ENCODE measurements around the gene FAM171A2.
"Not testable (repeated sequence)": the region's sequence is repeated elsewhere in the genome, so short reads cannot be mapped to it uniquely, and the experiment has no call there.

Gene FAM171A2

GRCh38 chr17:44363613-44364159, at the start of gene FAM171A2:
Gene FAM171A2 (minus strand): TSS chr17:44363853. CDS start chr17:44363714, 139 bp downstream.
- peak; percentile 49 for DNase-seq

- no peak for DNase-seq
These were observed 45.8 kb upstream of the FAM171A2 start for GRCh38 chr17:44409309-44410028.

GRCh38 chr17:44408786-44409185, 45.1 kb upstream of the FAM171A2 start:
- DNase-seq: no peak

GRCh38 chr17:44402564-44403172, 39.0 kb upstream of the FAM171A2 start:
- no peak for DNase-seq

- DNase-seq: peak; percentile 15
These were observed 36.7 kb upstream of the FAM171A2 start for GRCh38 chr17:44400226-44400847.

- DNase-seq: no peak
These were observed 35.3 kb upstream of the FAM171A2 start for GRCh38 chr17:44398692-44399691.

- no peak for DNase-seq
These were observed 34.1 kb upstream of the FAM171A2 start for GRCh38 chr17:44397479-44398440.

- no peak for DNase-seq
These were observed 33.3 kb upstream of the FAM171A2 start for GRCh38 chr17:44396946-44397345.

- no peak for DNase-seq
These were observed 31.2 kb upstream of the FAM171A2 start for GRCh38 chr17:44394833-44395232.

GRCh38 chr17:44394112-44394511, 30.5 kb upstream of the FAM171A2 start:
- not testable (repeated sequence) for DNase-seq

GRCh38 chr17:44390250-44390870, 26.7 kb upstream of the FAM171A2 start:
- no peak for DNase-seq

- DNase-seq: no peak
These were observed 26.1 kb upstream of the FAM171A2 start for GRCh38 chr17:44389723-44390202.

- no peak for DNase-seq
These were observed 25.6 kb upstream of the FAM171A2 start, which contains the start of gene ITGA2B for GRCh38 chr17:44389281-44389680. Gene ITGA2B (minus strand): TSS chr17:44389649. CDS start chr17:44389473, 176 bp downstream.

- no peak for DNase-seq
These were observed 24.2 kb upstream of the FAM171A2 start for GRCh38 chr17:44387804-44388203.

- DNase-seq: no peak
These were observed 22.5 kb upstream of the FAM171A2 start for GRCh38 chr17:44386182-44386525.

- peak; percentile 70 for DNase-seq
These were observed 21.9 kb upstream of the FAM171A2 start for GRCh38 chr17:44385287-44386181.

GRCh38 chr17:44384823-44385286, 21.2 kb upstream of the FAM171A2 start:
- no peak for DNase-seq

- no peak for DNase-seq
These were observed 20.7 kb upstream of the FAM171A2 start for GRCh38 chr17:44384281-44384822.

- no peak for DNase-seq
These were observed 20.2 kb upstream of the FAM171A2 start for GRCh38 chr17:44383861-44384260.
